PC-3 (cell line): ENCODE measurements around the gene SPOP.

ENCODE experiments used
- CTCF ChIP-seq: fragments of 300-600 bp; sonication (generic); conservative IDR thresholded peaks from 2 replicates; pipeline ENCODE4 v1.5.1; 2017; ENCODE audit warnings: antibody characterized with exemption, low read depth, mild to moderate bottlenecking, low read length
- EZH2 ChIP-seq: fragments of 300-600 bp; sonication (generic); IDR thresholded peaks from one replicate; pipeline ENCODE4 v1.6.1; 2017; ENCODE audit warnings: antibody characterized with exemption, mild to moderate bottlenecking, low read length; ENCODE audit not compliant: unreplicated experiment

GRCh38 chr17:49727380-49727779 is 49.5 kb upstream of the SPOP start:
- TF ChIP-seq EZH2 (no peak), CTCF (no peak)
